ENCODE measurements around the gene CSTB. TPM values are rescaled to one million over a fixed set of nuclear protein-coding genes. Genes with fewer than 3 reads are reported as not detected.

Gene CSTB
- total RNA-seq, 1 experiment from 2014 or later, result 49.9 TPM

DNA sequence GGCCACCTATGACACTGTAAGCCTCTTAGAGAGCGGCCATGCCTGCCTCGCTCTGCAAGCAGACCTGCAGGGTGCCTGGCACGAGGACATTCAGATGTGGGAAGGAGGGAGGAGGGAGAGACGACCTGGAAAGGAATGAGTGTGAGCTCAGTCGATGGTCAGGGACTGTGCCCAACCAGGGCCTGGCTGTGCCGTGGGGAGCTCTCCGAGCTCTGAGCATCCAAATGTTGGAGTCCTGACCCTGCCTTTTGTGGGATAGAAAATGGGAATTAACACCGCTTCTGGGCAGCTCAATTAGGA lies 7.3 kb downstream of the CSTB start:
- H3K4me3 Mint-ChIP-seq (ENCODE audit: unreplicated experiment), result no peak overlapping the region
- Histone ChIP-seq H3K4me1 (peaks cover 25% of the 10 kb centered on the region), H3K9me3 (no peaks in the 10 kb centered on the region), H3K4me3 (ENCODE audit: low read depth, low read length) (no peak overlapping the region), H3K36me3 (ENCODE audit: control insufficient read depth, insufficient read depth, low read length) (no peaks in the 10 kb centered on the region), H3K27me3 (replicated peaks; ENCODE audit: control insufficient read depth, insufficient read depth, low read length) (no peaks in the 10 kb centered on the region)
- peak overlapping the region; percentile 97 for H3K27ac Mint-ChIP-seq (ENCODE audit: unreplicated experiment)
- DNase-seq, result no peak
- peaks cover 20% of the 10 kb centered on the region for H3K4me1 Mint-ChIP-seq (ENCODE audit: low read depth, unreplicated experiment)
- peaks cover 80% of the 10 kb centered on the region for H3K36me3 Mint-ChIP-seq (ENCODE audit: insufficient read depth, unreplicated experiment)
- TF ChIP-seq, protein P1, sequence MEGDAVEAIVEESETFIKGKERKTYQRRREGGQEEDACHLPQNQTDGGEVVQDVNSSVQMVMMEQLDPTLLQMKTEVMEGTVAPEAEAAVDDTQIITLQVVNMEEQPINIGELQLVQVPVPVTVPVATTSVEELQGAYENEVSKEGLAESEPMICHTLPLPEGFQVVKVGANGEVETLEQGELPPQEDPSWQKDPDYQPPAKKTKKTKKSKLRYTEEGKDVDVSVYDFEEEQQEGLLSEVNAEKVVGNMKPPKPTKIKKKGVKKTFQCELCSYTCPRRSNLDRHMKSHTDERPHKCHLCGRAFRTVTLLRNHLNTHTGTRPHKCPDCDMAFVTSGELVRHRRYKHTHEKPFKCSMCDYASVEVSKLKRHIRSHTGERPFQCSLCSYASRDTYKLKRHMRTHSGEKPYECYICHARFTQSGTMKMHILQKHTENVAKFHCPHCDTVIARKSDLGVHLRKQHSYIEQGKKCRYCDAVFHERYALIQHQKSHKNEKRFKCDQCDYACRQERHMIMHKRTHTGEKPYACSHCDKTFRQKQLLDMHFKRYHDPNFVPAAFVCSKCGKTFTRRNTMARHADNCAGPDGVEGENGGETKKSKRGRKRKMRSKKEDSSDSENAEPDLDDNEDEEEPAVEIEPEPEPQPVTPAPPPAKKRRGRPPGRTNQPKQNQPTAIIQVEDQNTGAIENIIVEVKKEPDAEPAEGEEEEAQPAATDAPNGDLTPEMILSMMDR (IDR thresholded peaks at IDR 0.05; ENCODE audit: insufficient read depth in 1 of 2, low read depth in 1 of 2, low read length in 1 of 2, severe bottlenecking in 1 of 2, unreplicated experiment in 1 of 2), result no peak
- no peaks in the 10 kb centered on the region for H3K27me3 Mint-ChIP-seq (ENCODE audit: insufficient read depth, unreplicated experiment)
- ChIA-PET CTCF (no interaction called here), POLR2A (no interaction called here)
- no peaks in the 10 kb centered on the region for H3K9me3 Mint-ChIP-seq (ENCODE audit: unreplicated experiment)
- no TSS peak for BruUV-seq (replicated peaks)
- intact Hi-C loops (cut with micrococcal nuclease; ENCODE audit: unreplicated experiment), result no loop called here

DNA sequence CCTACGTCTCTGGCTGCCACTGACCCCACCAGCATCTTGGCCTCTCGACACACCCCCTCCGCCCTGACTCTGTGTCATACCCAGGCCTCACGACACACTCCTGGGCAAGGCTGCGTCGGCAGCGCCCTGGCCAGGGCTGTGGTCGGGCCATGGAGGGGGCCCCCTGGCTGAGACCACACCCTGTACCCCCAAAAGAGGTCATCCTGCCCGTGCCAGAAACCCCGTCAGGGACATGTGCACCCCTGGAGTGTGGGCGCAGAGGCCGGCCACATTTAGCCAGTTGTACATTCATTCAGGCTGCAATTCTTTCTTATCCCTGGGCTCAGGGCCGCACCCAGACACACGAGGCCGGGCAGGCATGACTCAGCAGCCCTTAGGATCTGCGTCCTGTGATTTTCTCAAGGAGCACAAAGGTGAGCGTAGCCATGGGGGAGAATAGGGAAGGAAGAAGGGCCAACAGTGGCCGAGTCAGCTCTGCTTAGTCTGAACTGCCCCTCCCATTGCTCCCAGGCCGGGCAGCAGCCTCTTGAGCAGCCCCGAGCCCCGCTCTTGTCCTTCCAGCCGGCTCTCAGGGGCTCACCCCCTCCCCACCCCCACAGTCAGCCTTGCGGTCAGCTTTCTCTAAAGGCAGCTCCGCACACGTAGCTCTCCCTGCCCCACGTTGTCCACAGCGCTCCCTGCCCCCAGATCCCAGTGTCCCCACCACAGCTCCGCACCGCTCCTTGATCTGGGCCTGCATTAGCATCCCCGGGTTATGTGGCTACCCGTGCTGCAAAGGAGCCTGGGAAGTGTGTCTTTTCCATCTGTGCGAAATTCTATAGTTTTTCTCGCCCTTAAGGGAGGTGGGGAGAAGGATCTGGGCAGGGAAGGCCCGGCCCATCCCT lies 7.9 kb downstream of the CSTB start:
- H3K36me3 ChIP-seq (ENCODE audit: control insufficient read depth, insufficient read depth, low read length), result no peaks in the 10 kb centered on the region
- no peak overlapping the region for H3K4me3 ChIP-seq (ENCODE audit: low read depth, low read length)
- H3K27me3 ChIP-seq (replicated peaks; ENCODE audit: control insufficient read depth, insufficient read depth, low read length), result no peaks in the 10 kb centered on the region
- no peaks in the 10 kb centered on the region for H3K9me3 Mint-ChIP-seq (ENCODE audit: unreplicated experiment)
- no peak overlapping the region for H3K4me3 Mint-ChIP-seq (ENCODE audit: unreplicated experiment)
- H3K36me3 Mint-ChIP-seq (ENCODE audit: insufficient read depth, unreplicated experiment), result peaks cover 80% of the 10 kb centered on the region
- ChIA-PET POLR2A (interaction anchor here (0.6 kb wide), 2 partner anchors 15 to 71 kb away, joined by 5 to 6 read pairs; no protein-coding TSS in a partner anchor), CTCF (no interaction called here)
- H3K4me1 Mint-ChIP-seq (ENCODE audit: low read depth, unreplicated experiment), result peaks cover 20% of the 10 kb centered on the region
- DNase-seq, result peak; percentile 47 to 77
- H3K27ac Mint-ChIP-seq (ENCODE audit: unreplicated experiment), result peak overlapping the region; percentile 97
- H3K27me3 Mint-ChIP-seq (ENCODE audit: insufficient read depth, unreplicated experiment), result no peaks in the 10 kb centered on the region
- no peaks in the 10 kb centered on the region for H3K9me3 ChIP-seq
- BruUV-seq (replicated peaks), result no TSS peak
- TF ChIP-seq, protein P1 (IDR thresholded peaks at IDR 0.05; ENCODE audit: insufficient read depth in 1 of 2, low read depth in 1 of 2, low read length in 1 of 2, severe bottlenecking in 1 of 2, unreplicated experiment in 1 of 2), result no peak
- intact Hi-C loops (cut with micrococcal nuclease; ENCODE audit: unreplicated experiment), result no loop called here
- H3K4me1 ChIP-seq, result peaks cover 25% of the 10 kb centered on the region

DNA sequence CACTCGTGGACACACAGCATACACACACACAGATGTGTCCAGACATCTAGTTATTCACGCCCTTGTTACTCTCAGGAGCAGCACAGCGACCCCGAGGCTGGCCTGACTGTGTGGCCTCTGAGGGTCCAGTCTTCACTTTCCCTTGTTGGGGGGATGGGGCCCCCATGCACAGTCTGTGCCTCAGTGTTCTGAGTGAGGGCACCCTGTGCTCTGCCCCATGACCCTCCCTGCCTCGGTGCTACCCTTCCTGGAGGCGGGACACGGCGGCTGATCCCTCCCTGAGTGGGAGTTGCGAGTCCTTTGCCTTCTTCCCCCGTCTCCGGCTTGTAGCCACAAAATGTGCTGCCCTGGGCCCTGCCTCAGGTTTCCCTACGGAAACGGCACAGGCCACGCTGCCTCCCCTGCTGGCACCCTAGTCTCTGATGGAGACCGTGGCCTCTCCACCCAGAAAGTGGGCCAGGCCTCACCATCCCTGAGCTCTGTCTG lies 8.6 kb downstream of the CSTB start:
- Histone ChIP-seq H3K9me3 (no peaks in the 10 kb centered on the region), H3K27me3 (replicated peaks; ENCODE audit: control insufficient read depth, insufficient read depth, low read length) (no peaks in the 10 kb centered on the region), H3K4me3 (ENCODE audit: low read depth, low read length) (no peak overlapping the region), H3K36me3 (ENCODE audit: control insufficient read depth, insufficient read depth, low read length) (no peaks in the 10 kb centered on the region), H3K4me1 (peaks cover 25% of the 10 kb centered on the region)
- peaks cover 82% of the 10 kb centered on the region for H3K36me3 Mint-ChIP-seq (ENCODE audit: insufficient read depth, unreplicated experiment)
- TF ChIP-seq, protein P1 (IDR thresholded peaks at IDR 0.05; ENCODE audit: insufficient read depth in 1 of 2, low read depth in 1 of 2, low read length in 1 of 2, severe bottlenecking in 1 of 2, unreplicated experiment in 1 of 2), result no peak
- intact Hi-C loops (cut with micrococcal nuclease; ENCODE audit: unreplicated experiment), result no loop called here
- no TSS peak for BruUV-seq (replicated peaks)
- peak overlapping the region; percentile 97 for H3K27ac Mint-ChIP-seq (ENCODE audit: unreplicated experiment)
- ChIA-PET POLR2A (interaction anchor here (0.6 kb wide), 1 partner anchor 70 kb away, joined by 6 read pairs; no protein-coding TSS in a partner anchor), CTCF (no interaction called here)
- H3K4me3 Mint-ChIP-seq (ENCODE audit: unreplicated experiment), result no peak overlapping the region
- H3K9me3 Mint-ChIP-seq (ENCODE audit: unreplicated experiment), result no peaks in the 10 kb centered on the region
- H3K27me3 Mint-ChIP-seq (ENCODE audit: insufficient read depth, unreplicated experiment), result no peaks in the 10 kb centered on the region
- H3K4me1 Mint-ChIP-seq (ENCODE audit: low read depth, unreplicated experiment), result peaks cover 20% of the 10 kb centered on the region
- no peak for DNase-seq
